ENCODE data around the gene CD44. TPM values are rescaled to one million over a fixed set of nuclear protein-coding genes. Genes with fewer than 3 reads are reported as not detected.

Gene CD44
- total and polyA plus RNA-seq, 4 donors, result 4.1 to 26.9 (median 14.6) TPM

DNA sequence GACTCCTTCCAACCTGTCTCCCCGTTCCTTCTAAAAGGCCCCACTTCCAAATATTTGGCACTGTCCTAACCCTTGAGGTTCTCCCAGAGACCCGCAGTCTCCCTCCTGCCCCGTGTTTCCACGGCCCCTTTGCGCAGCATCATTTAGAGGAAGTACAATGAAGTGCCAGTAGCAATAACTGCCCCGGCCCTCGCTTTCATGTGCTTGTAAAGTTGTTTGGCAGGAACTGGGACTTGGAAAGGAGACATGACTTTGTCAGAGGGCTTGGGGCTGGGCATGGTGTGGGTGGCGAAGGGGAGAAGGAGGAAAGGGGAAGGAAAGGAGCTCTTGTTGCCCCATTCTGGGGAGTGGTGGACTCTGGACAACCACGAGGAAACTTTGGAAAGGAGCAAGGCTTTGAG is 2.6 kb downstream of the CD44 start:
- no peaks in the 10 kb centered on the region for H3K36me3 ChIP-seq (ENCODE audit: control insufficient read depth in 4 of 4, insufficient read depth in 3 of 4, low read depth in 1 of 4, low read length in 3 of 4)
- TF ChIP-seq EGR1 (IDR thresholded peaks at IDR 0.05; ENCODE audit: low read depth in 2 of 2) (no peak), FOXA1 (IDR thresholded peaks at IDR 0.05) (no peak), RAD21 (IDR thresholded peaks at IDR 0.05) (peak in 1 of 2 donors; percentile 4)
- TF ChIP-seq, protein P1, sequence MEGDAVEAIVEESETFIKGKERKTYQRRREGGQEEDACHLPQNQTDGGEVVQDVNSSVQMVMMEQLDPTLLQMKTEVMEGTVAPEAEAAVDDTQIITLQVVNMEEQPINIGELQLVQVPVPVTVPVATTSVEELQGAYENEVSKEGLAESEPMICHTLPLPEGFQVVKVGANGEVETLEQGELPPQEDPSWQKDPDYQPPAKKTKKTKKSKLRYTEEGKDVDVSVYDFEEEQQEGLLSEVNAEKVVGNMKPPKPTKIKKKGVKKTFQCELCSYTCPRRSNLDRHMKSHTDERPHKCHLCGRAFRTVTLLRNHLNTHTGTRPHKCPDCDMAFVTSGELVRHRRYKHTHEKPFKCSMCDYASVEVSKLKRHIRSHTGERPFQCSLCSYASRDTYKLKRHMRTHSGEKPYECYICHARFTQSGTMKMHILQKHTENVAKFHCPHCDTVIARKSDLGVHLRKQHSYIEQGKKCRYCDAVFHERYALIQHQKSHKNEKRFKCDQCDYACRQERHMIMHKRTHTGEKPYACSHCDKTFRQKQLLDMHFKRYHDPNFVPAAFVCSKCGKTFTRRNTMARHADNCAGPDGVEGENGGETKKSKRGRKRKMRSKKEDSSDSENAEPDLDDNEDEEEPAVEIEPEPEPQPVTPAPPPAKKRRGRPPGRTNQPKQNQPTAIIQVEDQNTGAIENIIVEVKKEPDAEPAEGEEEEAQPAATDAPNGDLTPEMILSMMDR (IDR thresholded peaks at IDR 0.05; ENCODE audit: low read depth, low read length, missing input control), result no peak
- WGBS, result 77% methylated on average over 9 of the region's 9 CpGs
- no peaks in the 10 kb centered on the region for H3K9me3 ChIP-seq (ENCODE audit: control insufficient read depth in 4 of 4, low read length in 3 of 4)
- DNase-seq (ENCODE audit: low spot score), result no peak
- peaks cover 0 to 14% (median 6%) of the 10 kb centered on the region in 4 donors for H3K4me1 ChIP-seq (ENCODE audit: control insufficient read depth in 4 of 4, insufficient read depth in 4 of 4, low read length in 3 of 4)
- peak overlapping the region in 1 of 2 donors; percentile 3 for H3K27ac ChIP-seq (ENCODE audit: low read depth in 1 of 2, low read length in 2 of 2)
- peaks cover 0 to 4% (median 0%) of the 10 kb centered on the region in 4 donors for H3K27me3 ChIP-seq (ENCODE audit: control insufficient read depth in 4 of 4, insufficient read depth in 4 of 4, low read length in 3 of 4)
- no peak overlapping the region for H3K4me3 ChIP-seq (ENCODE audit: low read depth in 1 of 3, low read length in 3 of 3)
- H3K9ac ChIP-seq (ENCODE audit: low read depth in 1 of 2, low read length in 2 of 2), result no peak overlapping the region

DNA sequence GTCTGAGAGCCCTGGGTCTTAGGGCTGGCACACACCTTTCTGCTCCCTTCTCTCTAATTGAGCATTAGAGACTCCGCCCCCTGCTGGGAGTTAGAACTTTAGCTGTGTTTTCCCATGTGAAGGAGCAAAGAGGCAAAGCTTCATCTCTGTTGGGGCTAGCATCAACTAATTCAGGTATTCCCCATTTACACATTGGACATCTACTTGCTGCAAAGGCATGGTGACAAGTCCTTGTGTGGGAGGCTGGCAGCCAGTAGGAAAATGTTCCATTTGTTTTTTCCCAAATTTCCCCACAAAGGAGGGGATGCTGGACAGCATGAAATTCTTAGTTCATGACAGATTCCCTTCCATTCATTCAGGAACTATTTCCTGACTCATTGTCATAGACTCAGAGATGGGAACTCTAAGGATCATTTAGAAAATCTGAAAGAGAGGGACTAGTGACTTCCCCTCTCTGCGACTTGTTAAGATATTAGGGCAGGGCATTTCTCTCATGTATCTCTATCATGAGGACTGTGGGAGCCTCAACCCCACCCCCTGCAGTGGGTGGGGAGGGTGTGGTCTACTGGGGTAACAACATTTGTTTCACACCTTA is 3.6 kb downstream of the CD44 start:
- TF ChIP-seq, protein P1 (IDR thresholded peaks at IDR 0.05; ENCODE audit: low read depth, low read length, missing input control), result no peak
- TF ChIP-seq NR2F2 (IDR thresholded peaks at IDR 0.05), result no peak
- TF ChIP-seq TAF1 (conservative IDR thresholded peaks at IDR 0.05), result no peak
- TF ChIP-seq, protein P2, sequence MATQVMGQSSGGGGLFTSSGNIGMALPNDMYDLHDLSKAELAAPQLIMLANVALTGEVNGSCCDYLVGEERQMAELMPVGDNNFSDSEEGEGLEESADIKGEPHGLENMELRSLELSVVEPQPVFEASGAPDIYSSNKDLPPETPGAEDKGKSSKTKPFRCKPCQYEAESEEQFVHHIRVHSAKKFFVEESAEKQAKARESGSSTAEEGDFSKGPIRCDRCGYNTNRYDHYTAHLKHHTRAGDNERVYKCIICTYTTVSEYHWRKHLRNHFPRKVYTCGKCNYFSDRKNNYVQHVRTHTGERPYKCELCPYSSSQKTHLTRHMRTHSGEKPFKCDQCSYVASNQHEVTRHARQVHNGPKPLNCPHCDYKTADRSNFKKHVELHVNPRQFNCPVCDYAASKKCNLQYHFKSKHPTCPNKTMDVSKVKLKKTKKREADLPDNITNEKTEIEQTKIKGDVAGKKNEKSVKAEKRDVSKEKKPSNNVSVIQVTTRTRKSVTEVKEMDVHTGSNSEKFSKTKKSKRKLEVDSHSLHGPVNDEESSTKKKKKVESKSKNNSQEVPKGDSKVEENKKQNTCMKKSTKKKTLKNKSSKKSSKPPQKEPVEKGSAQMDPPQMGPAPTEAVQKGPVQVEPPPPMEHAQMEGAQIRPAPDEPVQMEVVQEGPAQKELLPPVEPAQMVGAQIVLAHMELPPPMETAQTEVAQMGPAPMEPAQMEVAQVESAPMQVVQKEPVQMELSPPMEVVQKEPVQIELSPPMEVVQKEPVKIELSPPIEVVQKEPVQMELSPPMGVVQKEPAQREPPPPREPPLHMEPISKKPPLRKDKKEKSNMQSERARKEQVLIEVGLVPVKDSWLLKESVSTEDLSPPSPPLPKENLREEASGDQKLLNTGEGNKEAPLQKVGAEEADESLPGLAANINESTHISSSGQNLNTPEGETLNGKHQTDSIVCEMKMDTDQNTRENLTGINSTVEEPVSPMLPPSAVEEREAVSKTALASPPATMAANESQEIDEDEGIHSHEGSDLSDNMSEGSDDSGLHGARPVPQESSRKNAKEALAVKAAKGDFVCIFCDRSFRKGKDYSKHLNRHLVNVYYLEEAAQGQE (IDR thresholded peaks at IDR 0.05), result peak; percentile 73
- WGBS, result 83% methylated on average over 2 of the region's 2 CpGs
- peaks cover 0 to 4% (median 0%) of the 10 kb centered on the region in 4 donors for H3K27me3 ChIP-seq (ENCODE audit: control insufficient read depth in 4 of 4, insufficient read depth in 4 of 4, low read length in 3 of 4)
- peaks cover 0 to 14% (median 6%) of the 10 kb centered on the region in 4 donors for H3K4me1 ChIP-seq (ENCODE audit: control insufficient read depth in 4 of 4, insufficient read depth in 4 of 4, low read length in 3 of 4)
- H3K4me3 ChIP-seq (ENCODE audit: low read depth in 1 of 3, low read length in 3 of 3), result no peak overlapping the region
- H3K9ac ChIP-seq (ENCODE audit: low read depth in 1 of 2, low read length in 2 of 2), result no peak overlapping the region
- no peak for DNase-seq (ENCODE audit: low spot score)
- no peaks in the 10 kb centered on the region for H3K9me3 ChIP-seq (ENCODE audit: control insufficient read depth in 4 of 4, low read length in 3 of 4)
- no peaks in the 10 kb centered on the region for H3K36me3 ChIP-seq (ENCODE audit: control insufficient read depth in 4 of 4, insufficient read depth in 3 of 4, low read depth in 1 of 4, low read length in 3 of 4)
- no peak overlapping the region for H3K27ac ChIP-seq (ENCODE audit: low read depth in 1 of 2, low read length in 2 of 2)
